Measurements from ENCODE around the gene PRRT3. TPM values are rescaled to one million over a fixed set of nuclear protein-coding genes. Genes with fewer than 3 reads are reported as not detected.

The PRRT3 gene
- total and polyA plus RNA-seq, 2 of the 8 experiments (the other 6 are each of a cell fraction or from before 2014, with no cell fraction given) = 9.0 to 9.2 TPM

GRCh38 chr3:9932843-9933560 lies 19.2 kb downstream of the PRRT3 start (continued):
- peak in 1 of 2 experiments; percentile 57; a peak in 2 of 4 replicates for TF ChIP-seq SIN3A (conservative IDR thresholded peaks at IDR 0.05 in 1 of 2, IDR thresholded peaks at IDR 0.05 in 1 of 2; ENCODE audit: low read depth in 1 of 2, low read length in 2 of 2)
- TF ChIP-seq TAF1 (IDR thresholded peaks at IDR 0.05; ENCODE audit: low read depth, low read length) = peak; percentile 55; the same call in 1 of the 2 replicates
- TF ChIP-seq TBP (IDR thresholded peaks at IDR 0.05; ENCODE audit: low read depth, low read length) = peak; percentile 35; the same call in 1 of the 2 replicates
- TF ChIP-seq JUND (IDR thresholded peaks at IDR 0.05; ENCODE audit: low read length) = peak; percentile 52; the same call in 1 of the 2 replicates
- peak; percentile 83 for TF ChIP-seq KDM4A (IDR thresholded peaks at IDR 0.05; ENCODE audit: low read depth, low read length, severe bottlenecking)
- no peak for TF ChIP-seq ZNF274 (IDR thresholded peaks at IDR 0.05; ENCODE audit: borderline replicate concordance, extremely low read depth, low read length)
- TF ChIP-seq TAF7 (optimal IDR thresholded peaks at IDR 0.05; ENCODE audit: borderline replicate concordance, low read depth, low read length) = peak; percentile 26
- no peak for TF ChIP-seq KDM5A (IDR thresholded peaks at IDR 0.05; ENCODE audit: low read length)
- TF ChIP-seq CTCF (IDR thresholded peaks at IDR 0.05; ENCODE audit: control extremely low read depth in 1 of 3, insufficient read depth in 1 of 3, low read depth in 1 of 3, low read length in 3 of 3) = peak; percentile 67 to 72 (median 68)
- TF ChIP-seq SP4 (IDR thresholded peaks at IDR 0.05; ENCODE audit: low read length) = 0 out of 2 replicates have a peak, but pooled peaks have one; percentile 11
- 0 out of 2 replicates have a peak, but pooled peaks have one; percentile 41 for TF ChIP-seq GTF2F1 (IDR thresholded peaks at IDR 0.05; ENCODE audit: borderline replicate concordance, low read depth, low read length)
- TF ChIP-seq PHF8 (conservative IDR thresholded peaks at IDR 0.05; ENCODE audit: low read depth, low read length) = peak; percentile 47; the same call in 1 of the 2 replicates
- TF ChIP-seq CREB1 (IDR thresholded peaks at IDR 0.05) = peak; percentile 77
- 0 out of 2 replicates have a peak, but pooled peaks have one; percentile 2 for TF ChIP-seq SUZ12 (IDR thresholded peaks at IDR 0.05; ENCODE audit: low read length)
- peak in 1 of 2 experiments; percentile 22; a peak in 1 of 3 replicates for TF ChIP-seq POLR2A (IDR thresholded peaks at IDR 0.05; ENCODE audit: control extremely low read depth in 1 of 2, low read depth in 2 of 2, low read length in 2 of 2)
- TF ChIP-seq POLR2AphosphoS5 (IDR thresholded peaks at IDR 0.05; ENCODE audit: low read depth, low read length) = no peak

Measured in H1 (cell line).